Choroid plexus epithelial cell (primary cell): Measurements from ENCODE around the gene ERLEC1.

Experiments
- DNase-seq: peaks from one replicate; pipeline ENCODE4 v3.0.0-alpha.2; 2010; ENCODE audit warnings: low read depth
- H3K4me3 ChIP-seq: 2 replicates; pipeline ENCODE4 v1.5.1; 2011; ENCODE audit warnings: low read depth, mild to moderate bottlenecking, control low read depth, low read length, moderate library complexity
- TF ChIP-seq, protein P1 (sequence below): conservative IDR thresholded peaks from 2 replicates; pipeline ENCODE4 v1.5.1; 2011; ENCODE audit warnings: low read depth, mild to moderate bottlenecking, control low read depth, inconsistent platforms, low read length, moderate library complexity

Gene ERLEC1

GRCh38 chr2:53863538-53864227 is 76.8 kb downstream of the ERLEC1 start:
- DNase-seq = no peak
- no peak overlapping the region for H3K4me3 ChIP-seq
- TF ChIP-seq, protein P1, sequence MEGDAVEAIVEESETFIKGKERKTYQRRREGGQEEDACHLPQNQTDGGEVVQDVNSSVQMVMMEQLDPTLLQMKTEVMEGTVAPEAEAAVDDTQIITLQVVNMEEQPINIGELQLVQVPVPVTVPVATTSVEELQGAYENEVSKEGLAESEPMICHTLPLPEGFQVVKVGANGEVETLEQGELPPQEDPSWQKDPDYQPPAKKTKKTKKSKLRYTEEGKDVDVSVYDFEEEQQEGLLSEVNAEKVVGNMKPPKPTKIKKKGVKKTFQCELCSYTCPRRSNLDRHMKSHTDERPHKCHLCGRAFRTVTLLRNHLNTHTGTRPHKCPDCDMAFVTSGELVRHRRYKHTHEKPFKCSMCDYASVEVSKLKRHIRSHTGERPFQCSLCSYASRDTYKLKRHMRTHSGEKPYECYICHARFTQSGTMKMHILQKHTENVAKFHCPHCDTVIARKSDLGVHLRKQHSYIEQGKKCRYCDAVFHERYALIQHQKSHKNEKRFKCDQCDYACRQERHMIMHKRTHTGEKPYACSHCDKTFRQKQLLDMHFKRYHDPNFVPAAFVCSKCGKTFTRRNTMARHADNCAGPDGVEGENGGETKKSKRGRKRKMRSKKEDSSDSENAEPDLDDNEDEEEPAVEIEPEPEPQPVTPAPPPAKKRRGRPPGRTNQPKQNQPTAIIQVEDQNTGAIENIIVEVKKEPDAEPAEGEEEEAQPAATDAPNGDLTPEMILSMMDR = no peak

GRCh38 chr2:53865264-53865663 is 78.4 kb downstream of the ERLEC1 start:
- DNase-seq = no peak
- TF ChIP-seq, protein P1 = no peak
- H3K4me3 ChIP-seq = no peak overlapping the region

GRCh38 chr2:53865962-53866361 is 79.1 kb downstream of the ERLEC1 start:
- no peak for DNase-seq
- no peak overlapping the region for H3K4me3 ChIP-seq
- TF ChIP-seq, protein P1 = no peak

DNA sequence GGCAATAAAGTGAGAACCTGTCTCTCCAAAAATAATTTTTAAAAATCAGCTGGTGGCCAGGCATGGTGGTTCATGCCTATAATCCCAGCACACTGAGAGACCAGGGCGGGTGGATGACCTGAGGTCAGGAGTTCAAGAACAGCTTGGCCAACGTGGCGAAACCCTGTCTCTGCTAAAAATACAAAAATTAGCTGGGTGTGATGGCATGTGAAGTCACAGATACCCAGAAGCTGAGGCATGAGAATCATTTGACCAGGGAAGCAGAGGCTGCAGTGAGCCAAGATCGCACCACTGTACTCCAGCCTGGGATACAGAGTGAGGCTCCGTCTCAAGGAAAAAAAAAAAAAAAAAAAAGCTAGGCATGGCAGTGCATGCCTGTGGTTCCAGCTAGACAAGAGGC is 80.3 kb downstream of the ERLEC1 start:
- no peak overlapping the region for H3K4me3 ChIP-seq
- TF ChIP-seq, protein P1 = no peak
- DNase-seq = no peak

GRCh38 chr2:53867773-53868172 is 80.9 kb downstream of the ERLEC1 start:
- no peak overlapping the region for H3K4me3 ChIP-seq
- TF ChIP-seq, protein P1 = no peak
- no peak for DNase-seq
